HG02981 (cell line): ENCODE measurements around the gene SLIRP.
"Not testable (repeated sequence)": the region's sequence is repeated elsewhere in the genome, so short reads cannot be mapped to it uniquely, and the experiment has no call there.

Source experiments
- ATAC-seq: cut with Tn5 transposase; IDR thresholded peaks from one replicate; pipeline ENCODE4 v1.9.1; 2021; ENCODE audit warnings: mild to moderate bottlenecking, moderate library complexity; ENCODE audit not compliant: unreplicated experiment

Gene SLIRP

DNA sequence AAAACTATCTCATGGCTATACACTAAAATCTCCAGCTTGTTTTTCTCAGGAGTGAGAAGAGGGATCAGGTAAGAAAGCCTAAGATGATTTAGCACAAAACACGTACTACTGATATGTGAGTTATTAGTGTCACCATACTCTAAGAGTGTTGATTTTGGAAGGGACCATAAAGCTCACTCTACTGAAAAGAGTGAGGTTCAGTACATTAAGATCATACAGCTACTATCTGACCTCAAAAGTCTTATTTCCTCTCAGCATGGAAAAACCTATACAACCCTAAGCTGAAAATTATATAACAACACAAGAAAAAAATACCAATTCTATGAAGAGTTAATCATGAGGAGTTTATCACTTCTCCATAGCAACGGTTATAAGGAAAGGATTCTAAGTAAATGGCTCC is 33.5 kb downstream of the SLIRP start:
- ATAC-seq: no peak

DNA sequence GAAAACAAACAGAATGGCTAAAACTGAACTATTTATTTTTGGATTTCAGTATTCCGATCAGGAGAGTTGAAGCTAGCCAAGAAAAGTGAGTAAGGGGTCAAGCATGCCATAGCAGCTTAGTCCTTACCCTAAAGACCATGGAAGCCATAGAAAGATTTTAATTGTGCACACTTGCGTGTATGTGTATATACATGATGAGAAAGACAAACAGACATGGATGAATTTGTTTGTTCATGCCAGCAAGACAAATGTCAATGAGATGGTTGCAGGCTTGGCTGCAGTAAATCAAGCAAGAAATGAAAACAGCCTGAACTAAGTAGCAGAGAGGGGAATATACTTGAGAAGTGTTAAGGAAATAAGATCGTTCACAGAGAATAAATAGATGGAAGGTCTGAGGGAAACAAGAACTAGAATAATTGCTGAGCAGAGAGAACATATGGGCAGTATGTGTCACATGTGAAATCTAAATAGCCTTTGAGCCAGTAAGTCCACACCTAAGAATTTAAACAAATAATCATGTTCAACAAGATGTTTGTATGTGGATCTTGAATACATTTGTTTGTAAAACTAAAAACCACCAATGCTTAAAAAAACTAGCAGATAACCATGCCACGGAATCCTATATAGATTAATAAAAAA is 38.3 kb downstream of the SLIRP start:
- ATAC-seq: no peak

DNA sequence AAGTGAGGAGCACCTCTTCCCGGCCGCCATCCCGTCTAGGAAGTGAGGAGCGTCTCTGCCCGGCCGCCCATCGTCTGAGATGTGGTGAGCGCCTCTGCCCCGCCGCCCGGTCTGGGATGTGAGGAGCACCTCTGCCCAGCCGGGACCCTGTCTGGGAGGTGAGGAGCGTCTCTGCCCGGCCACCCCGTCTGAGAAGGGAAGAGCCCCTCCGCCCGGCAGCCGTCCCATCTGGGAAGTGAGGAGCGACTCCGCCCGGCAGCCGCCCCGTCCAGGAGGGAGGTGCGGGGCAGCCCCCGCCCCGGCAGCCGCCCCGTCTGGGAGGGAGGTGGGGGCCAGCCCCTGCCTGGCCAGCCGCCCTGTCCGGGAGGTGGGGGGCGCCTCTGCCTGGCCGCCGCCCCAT is 39.5 kb downstream of the SLIRP start:
- ATAC-seq: not testable (repeated sequence)

DNA sequence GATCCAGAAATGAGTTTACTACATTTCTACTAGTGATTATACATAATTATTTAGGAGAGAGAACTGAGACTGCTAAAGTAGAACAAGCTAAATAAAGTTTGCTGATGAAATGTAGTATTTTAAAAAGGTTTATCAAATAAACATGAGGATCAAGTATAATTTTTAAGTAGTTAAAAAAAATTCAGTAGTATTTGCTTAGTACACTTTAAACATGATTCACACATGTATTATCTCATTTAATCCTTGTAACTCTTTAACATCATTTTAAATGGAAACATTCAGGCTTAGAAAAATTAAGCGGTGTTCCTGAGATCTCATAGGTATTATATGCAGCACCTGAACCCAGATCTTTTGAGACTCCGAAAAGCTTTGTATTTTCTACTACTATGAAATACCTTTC is 44.4 kb downstream of the SLIRP start:
- no peak for ATAC-seq

DNA sequence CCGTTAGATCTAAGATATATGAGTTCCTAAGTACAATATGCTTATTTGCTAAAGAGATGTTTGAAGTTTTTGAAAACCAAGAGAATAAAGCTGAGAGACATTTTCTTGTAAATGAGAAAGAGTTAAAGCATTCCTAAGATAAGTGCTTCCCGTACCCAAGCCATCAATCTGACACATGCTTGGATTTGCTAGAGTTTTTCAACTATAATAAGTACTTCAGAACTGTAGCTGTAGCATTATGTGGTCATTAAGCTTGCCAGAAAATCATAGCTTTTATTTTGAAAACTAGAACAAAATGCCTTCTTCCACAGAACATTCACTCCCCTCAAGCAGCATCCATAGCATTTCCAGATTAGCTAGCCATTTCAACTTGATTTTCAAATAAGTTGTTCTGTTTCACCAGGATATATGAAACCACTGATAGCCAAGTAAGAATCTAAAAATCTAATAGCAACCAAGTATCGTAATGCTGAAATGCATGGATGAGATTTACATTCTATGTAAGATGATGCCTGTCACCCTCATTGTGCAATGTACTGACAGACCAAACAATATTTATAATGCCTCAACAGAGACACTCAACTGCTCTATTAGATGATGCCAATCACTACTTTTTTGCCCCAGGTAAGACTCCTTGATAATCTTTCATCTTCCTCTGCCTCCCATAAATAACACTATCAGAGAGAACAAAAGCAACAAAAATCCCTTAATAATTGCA is 45.1 kb downstream of the SLIRP start:
- ATAC-seq: no peak

DNA sequence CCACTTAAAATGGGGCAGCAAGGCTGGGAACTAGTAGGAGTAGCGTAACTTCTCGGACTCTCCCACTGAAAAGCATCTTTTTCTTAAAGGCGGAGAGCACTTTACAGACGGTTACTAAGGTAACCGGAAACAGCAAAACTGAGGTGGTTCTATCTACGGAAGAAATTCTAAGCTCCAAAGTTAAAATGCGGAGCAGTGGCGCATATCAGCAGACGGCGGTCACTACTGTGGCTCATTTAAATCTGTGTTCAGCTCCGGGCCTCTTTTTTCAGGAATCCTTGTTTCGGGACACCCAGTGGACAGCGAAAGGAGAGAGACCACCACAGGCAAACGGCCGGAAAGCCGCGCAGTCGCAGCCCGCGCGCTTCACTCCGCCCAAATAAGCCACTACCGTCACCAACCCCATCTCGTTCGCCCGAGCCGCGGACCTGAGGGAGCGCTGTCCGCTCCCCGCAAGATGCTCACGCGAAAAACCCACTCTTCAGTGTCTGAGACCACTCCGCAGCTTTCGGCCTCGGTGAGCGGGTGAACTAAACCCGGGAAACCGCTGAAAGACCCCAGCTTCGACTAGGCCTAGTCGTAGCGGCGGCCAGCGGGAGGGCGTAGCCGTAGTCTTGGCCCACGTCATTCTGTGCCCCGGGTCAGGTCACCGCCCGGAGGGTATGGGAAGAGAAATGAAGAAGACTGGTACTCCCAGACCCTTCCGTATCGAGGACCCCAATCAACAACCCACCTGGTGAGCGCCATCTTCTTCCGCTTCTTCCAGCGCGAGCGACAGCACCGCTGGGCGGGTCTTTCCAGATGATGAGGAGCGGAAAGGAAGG is 52.7 kb downstream of the SLIRP start, which contains the start of gene SNW1:
SNW1 (minus strand) TSS at position 776 of the 824 bp plus-strand sequence; CDS start at position 747, 29 bp downstream.
- peak; percentile 91 for ATAC-seq

DNA sequence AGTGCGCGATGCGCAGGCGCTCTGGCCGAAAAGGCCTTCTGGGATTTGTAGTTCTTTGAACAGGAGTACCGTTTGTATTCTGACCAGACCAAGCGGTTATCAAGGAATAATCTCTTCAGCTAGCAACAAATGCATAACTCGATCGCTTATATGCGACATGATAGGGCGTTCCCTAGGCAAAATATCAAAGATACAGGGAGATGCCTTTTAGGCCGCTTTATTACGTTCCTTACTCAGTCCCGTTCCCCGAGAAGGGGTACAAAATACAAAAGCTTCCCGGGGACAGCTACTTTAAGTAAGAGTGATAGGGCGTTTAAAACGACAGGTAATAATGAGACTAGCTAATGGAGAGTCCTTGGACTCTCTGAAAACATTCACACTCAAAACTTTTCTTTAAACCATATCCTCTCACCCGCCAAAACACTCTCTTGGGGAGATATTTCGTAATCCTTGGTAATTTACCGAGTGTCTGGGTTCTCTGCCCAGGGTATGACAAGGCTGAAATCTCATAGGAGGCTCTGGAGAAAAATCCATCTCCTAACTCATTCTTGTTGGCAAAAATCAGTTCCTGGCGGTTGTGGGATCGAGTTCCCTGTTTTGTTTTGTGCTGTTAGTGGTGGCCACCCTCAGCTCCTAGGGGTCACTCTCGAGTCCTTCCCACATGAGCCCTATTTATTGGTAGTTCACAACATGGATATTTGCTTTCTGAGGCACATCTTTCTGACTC is 53.5 kb downstream of the SLIRP start:
- peak; percentile 18 for ATAC-seq

DNA sequence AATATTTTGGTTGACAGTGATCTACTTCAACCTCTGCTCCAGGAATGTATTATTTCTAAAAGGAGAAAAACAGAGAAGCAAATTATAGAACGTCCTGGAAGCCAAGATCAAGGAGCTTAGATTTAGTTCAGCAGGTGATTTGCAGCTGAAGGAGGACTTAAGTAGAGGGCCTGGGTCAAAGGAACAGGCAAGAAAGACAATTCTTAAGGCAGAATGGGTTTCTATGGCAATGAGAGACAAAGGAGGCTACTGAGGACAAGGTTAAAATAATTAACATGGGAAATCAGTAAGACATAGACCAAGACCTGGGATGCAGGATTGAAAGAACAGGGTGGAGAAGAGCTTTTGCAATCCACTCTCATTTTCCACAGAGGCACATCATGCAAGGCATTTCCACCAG is 55.4 kb downstream of the SLIRP start:
- ATAC-seq: no peak

DNA sequence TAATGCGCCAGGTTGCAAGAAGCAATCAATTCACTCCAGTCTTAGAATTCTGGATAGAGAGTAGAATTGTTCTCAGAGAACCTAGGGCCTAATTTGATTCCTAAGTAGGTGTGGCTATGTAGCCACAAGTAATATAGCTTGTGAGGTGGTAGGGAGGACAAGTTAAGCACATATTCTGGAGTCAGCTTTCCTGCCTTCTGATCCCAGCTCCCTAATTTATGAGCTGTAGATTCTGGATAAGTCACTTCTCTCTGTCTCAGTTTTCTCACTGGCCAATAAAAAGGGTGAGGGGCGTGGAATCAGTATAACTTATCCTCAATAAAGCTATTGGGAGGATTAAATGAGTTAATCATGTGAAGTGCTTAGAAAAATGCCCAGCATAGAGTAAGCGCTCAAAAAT is 56.1 kb downstream of the SLIRP start:
- ATAC-seq: no peak
